Activated CD8-positive, alpha-beta memory T cell treated with anti-CD3 and anti-CD28 coated beads, Interleukin-2, amount 50 U/mL, for 24 hours (primary cell): ENCODE measurements around the gene SLC6A4.
"Not testable (repeated sequence)": the region's sequence is repeated elsewhere in the genome, so short reads cannot be mapped to it uniquely, and the experiment has no call there.

Experiments used
- DNase-seq: peaks from one replicate; pipeline ENCODE4 v3.0.0-alpha.2; 2020; ENCODE audit errors: extremely low read depth

Gene SLC6A4

DNA sequence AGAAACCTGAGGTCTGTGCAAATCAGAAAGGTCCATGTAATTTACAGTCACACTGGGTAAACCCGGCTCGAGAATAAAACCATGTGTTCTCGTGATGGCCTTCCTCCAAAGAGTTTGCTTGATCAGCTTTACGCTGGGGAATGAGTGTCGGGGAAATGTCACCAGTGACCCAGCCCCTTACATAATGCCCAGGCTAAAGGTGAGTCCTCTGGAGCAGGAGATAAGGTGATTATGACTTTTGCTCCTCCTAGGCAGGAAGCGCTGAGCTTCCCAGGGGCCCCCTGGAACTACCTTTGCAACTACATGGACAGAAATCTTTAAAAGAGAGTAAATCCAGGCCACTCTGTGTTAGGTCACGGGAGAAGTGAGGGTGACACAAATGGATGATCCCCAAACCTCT is 15.7 kb downstream of the SLC6A4 start:
- no peak for DNase-seq

DNA sequence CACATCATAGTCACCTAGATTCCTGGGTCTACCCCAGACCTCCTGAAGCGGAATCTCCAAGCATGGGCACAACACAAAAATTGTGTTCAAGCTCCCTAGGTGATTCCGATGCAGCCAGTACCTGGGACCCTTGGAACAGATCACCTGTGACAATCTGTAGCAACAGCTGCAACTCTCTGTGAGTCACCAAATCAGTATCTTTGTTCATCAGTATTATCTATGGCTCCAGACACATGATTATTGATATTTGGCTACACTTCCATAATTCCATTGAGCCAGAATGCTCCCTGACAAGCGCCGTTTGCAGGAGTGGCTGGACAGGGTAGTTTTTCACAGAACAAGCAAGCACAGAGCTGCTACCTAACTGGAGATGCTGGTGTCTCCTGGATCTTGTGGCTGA is 16.2 kb downstream of the SLC6A4 start:
- DNase-seq, result no peak

DNA sequence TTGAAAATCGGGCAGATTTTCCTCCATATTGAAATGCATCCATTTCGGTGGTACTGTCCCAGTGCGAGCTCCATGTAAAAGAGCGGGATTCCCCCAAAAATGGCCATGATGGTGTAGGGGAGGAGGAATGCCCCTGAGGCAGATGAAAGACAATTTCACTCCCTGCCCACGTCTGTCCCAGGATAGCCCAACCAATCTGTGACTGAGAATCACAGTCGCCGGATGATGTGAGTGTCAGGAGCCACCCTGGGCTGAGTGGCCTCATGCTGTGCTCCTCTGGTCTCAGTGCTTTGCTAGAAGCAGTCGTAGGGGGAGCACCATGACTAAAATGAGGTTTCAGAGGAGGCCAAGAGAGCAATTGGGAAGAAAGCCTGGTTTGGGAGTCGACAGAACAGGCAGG is 16.7 kb downstream of the SLC6A4 start:
- no peak for DNase-seq

DNA sequence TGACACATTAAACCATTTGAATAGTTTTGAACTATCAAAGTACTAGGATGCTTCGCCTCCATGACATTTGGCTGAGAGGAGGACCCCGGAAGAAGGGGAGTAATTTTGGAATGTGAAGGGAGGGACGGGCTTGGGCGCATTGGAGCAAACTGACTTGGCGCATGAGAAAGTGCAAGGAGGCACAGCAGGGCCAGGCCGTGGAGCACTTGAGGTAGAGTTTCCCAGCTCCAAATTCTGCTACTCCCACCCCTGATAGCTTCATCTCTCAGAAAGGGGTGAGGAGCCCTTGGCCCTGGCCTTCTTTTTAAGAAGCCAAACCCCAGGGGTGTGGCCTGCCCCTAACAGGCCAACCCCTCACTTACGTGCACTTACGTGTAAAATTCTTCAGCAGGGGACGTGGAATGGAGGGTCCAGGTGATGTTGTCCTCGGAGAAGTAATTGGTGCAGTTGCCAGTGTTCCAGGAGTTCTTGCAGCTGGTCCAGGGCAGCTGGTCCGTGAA is 17.7 kb downstream of the SLC6A4 start:
- no peak for DNase-seq

DNA sequence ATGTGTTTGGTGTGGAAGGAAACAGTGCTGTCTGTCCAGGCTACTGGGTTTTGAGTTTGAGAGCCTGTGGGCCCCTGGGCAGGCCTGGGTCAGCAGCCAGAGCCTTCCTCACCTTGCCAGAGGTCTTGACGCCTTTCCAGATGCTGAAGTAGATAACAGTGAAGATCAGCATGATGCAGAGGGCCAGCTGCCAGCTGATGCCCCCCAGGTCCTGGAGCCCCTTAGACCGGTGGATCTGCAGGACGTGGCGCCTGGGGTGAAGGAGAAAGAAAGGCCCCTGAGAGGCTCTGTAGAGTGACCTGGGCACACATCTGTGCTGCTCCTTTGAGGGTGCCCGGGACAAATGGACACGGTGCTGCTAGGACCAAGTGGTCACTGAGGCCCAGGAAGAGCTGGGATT is 18.4 kb downstream of the SLC6A4 start:
- no peak for DNase-seq

DNA sequence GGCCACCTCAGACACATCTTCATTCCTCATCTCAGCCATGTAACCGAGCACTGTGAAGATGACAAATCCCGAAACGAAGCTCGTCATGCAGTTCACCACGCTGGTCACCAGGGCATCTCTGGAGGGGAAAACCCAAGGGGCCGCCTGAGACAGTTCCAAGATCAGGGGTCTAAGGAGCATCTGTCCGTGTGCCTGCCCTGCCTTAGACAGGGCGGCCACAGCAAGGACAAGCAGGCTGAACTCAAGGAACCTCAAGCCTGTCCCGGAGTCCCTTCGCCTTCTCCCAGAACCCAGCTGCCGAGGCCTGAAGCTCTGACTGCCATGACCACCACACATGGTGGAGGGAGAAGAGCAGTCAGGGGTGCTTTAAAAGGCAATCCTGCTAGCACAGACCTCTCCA is 22.7 kb downstream of the SLC6A4 start:
- DNase-seq, result no peak

DNA sequence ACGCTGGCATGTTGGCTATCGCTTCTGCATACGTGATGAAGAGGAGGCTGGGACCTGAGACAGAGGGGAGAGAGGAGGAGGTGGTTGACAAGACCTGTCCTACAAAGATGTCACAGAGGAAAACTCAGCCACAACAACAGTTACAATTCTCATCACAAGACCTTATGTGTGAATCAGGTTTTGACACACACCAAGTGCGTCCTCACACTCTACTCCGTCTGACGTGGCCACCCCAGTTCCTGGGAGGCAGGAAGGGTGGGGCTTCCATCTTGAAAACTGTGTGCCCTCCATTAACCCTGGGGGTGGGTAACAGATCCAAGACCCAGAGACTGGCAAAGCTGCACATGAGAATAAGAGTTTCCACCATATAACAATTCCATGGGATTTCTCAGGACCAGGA is 24.1 kb downstream of the SLC6A4 start:
- no peak for DNase-seq

DNA sequence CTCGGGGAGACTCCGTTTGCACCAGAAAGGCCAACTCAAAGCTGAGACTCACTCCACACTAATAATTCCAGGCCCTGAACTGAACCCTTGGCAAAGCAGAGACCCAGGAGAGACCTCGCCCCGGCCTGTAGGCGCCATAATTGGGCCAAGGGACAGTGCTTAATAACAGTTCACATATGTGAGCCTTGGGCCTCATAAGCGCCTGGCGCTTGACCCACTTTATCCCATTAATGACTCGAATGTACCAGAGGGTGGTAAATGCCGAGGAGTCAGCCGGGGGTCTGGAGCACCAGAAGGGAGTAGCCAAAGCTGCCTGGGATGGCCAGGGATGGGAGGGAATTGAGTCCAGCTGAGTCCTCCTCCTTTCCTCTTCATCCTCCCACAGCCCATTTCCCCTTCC is 24.6 kb downstream of the SLC6A4 start:
- DNase-seq, result no peak

DNA sequence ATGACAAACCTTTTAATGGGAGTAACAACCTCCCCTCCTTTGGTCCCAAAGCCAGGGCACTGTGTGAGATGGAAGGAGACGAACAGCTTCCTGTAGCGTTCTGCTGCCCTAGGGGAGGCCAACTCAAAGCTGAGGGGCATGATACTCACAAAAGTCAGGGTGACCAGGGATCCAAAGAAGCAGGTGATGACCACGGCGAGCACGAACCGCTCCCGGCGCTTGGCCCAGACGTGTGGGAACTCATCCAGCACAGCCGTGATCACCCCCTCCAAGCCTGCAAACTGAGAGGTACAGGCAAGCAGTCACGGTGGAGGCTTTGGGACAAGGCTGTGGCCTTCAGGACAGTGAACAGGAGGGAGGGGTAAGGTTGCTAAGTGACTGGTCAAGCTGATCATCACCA is 25.1 kb downstream of the SLC6A4 start:
- DNase-seq, result no peak

DNA sequence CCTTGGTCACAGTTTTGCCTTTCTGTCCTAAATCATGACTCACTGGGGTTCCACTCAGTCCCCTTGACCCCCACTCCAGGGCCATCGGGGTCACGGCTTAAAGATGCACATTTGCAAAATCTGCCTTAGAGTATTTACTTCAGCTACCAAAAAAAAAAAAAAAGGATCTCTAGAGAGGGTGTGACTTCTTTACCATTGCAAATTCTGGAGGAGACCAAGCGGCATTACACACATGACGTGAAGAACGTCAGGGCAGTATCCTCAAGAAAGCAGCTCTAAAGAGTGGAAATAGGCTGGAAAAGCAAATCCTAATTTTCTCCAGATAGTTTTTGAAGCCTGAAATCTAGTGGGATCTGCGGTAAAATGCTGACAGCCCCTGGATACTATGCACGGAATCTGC is 25.6 kb downstream of the SLC6A4 start:
- no peak for DNase-seq

DNA sequence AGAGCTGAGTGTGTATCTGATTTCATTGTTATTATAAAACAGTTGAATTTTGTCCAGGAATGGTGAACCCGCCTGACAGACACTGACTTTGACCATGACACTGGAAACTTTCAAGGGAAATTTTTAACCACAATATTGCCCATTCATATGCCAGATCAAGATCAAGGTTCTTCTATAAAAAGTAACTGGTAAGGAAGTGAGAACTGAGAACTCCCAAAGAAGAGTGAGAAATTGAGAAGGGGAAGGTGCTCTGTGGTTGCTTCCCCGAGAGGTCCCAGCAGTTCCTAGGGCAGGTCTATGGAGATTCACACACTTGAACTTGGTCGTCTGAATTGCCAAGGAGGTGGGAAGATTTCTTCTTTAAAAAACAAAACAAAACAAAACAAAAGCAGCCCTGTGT is 27.3 kb downstream of the SLC6A4 start:
- no peak for DNase-seq

DNA sequence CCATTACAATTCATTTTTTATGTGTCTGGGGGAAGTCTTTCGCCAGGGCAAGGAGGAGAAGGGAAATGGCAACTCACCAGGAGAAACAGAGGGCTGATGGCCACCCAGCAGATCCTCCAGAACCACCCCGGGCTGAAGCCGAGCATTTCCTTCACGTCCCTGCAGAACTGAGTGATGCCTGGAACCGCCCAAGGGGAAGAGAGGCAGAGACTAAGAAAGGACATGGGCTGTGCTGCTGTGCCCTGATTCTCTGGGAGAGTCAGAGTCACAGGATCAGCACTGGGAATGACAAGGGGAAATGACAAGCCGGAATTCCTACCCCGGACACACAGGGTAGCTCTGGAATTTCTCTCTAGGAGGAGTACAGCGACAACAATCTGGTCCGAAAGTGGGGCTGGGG is 27.8 kb downstream of the SLC6A4 start:
- no peak for DNase-seq

DNA sequence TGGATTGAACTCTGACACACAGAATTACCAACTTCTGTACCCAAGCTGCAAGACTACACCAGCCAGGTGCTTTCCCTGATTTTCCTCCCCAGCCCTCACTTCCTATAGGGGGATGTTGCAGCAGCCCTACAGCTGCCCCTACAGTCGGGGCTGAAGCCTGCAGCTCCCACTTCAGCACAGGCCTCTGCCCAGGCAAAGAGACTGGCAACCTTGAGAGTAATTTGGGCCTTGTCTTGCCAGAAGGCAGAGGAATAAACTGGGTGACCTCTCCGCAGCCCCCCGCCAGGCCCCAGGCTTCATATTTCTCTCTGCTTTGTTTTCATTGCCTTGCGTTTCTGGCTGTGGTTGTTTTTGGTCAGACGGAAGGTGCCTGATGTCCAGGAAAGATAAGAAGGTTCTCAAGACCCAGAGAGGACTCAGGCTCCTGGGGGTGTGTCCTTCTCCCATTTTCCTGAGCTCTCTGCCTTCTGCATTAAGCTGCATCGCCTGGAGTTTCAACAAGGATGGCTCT is 32.0 kb downstream of the SLC6A4 start:
- no peak for DNase-seq

DNA sequence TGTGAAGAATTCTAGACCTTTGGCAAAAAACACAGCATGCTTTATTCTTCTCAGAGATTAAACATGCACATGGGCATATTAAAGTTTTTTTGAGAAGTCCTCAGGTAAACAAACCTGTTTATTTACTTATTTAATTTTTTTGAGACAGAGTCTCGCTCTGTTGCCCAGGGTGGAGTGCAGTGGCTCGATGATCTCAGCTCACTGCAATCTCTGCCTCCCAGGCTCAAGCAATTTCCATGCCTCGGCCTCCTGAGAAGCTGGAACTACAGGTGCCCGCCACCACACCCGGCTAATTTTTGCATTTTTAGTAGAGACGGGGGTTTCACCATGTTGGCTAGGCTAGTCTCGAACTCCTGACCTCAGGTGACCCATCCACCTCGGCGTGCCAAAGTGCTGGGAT is 34.8 kb downstream of the SLC6A4 start:
- not testable (repeated sequence) for DNase-seq

DNA sequence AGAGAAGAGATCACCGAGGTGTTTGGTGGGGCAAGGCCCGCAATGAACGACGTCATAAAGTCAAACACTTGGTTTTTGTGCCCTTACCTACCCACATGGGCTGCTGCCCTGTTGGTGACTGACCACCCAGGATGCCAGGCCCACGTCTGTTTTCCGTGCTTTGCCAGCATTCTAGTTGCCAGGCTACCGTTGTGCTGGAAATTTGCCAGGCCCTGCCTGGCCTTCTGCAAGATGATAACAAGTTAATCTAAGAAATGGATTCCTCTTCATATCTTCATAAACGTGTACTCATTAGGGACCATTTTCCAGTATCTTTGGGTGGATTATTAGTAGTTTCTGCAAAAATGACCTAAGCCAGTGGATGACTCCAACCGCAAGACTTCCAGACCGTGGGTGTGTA is 35.4 kb downstream of the SLC6A4 start:
- DNase-seq, result no peak

DNA sequence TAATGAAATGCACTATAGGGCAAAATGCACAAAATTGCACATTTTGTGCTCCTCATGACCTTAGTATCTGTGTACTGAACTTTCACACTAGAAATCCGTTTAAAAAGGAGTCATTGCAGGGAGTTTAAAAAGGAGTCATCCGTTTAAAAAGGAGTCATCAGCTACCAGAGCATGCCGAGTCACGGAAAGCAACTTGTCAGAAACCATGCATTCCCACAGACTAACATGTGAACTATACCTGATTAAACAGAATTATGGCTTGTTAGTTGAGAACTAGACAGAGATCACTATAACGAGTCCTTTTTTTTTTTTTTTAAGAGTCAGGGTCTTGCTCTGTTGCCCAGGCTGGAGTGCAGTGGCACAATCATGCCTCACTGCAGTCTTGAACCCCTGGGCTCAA is 35.9 kb downstream of the SLC6A4 start:
- no peak for DNase-seq

DNA sequence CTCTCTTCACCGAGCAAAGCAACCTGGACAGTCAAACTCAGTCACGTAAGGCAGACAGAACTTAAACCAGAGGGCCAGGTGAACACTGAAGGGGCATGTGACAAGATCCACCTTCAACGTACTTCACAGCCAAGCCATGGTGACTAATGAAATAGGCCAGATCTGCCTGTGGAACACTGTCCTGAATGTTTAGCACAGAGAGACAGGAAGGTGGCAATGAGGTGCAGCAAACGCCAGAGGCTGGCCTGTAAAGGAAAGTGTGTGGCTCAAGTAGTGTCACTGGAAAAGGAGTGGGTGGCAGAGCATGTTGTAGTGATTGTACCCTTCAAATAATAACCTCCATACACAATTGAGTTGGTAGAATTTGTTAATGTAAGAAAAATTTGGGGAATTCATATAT is 38.1 kb downstream of the SLC6A4 start:
- no peak for DNase-seq

DNA sequence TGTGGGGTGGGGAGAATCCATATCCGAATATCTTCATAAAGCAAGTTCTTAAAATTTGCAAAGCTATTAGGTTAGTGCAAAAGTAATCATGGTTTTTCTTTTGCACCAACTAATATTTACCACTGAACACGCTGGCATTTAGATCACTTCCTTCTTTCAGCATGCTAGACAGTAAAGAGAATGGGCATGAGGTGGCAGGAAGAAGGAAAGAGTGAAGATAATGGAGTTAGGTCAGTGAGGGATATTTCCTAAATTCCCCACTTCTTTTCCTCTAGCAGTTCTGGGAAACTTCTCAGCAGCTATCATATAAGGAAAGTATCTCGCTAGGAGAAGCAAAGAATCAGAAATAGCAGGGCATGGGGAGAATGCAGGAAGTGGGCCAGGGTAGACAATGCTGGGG is 39.0 kb downstream of the SLC6A4 start:
- no peak for DNase-seq

DNA sequence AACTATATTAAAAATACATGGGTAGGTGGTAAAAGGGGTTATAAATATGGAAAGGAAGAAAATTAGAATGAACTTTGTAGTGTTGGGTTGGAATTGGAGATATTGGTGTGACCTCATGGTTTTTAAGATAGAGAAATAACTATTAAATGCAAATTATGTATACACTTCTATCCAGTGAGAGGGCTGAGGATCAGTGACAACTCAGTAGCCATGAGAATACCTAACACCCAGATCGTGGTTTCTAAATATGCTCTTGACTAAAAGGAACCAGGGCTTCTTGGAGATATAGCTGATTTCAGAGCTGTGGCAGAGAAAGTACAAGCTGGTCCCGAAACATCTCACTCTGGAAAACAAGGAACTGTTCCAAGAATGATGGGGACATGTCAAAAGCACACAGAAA is 44.4 kb downstream of the SLC6A4 start:
- DNase-seq, result no peak

DNA sequence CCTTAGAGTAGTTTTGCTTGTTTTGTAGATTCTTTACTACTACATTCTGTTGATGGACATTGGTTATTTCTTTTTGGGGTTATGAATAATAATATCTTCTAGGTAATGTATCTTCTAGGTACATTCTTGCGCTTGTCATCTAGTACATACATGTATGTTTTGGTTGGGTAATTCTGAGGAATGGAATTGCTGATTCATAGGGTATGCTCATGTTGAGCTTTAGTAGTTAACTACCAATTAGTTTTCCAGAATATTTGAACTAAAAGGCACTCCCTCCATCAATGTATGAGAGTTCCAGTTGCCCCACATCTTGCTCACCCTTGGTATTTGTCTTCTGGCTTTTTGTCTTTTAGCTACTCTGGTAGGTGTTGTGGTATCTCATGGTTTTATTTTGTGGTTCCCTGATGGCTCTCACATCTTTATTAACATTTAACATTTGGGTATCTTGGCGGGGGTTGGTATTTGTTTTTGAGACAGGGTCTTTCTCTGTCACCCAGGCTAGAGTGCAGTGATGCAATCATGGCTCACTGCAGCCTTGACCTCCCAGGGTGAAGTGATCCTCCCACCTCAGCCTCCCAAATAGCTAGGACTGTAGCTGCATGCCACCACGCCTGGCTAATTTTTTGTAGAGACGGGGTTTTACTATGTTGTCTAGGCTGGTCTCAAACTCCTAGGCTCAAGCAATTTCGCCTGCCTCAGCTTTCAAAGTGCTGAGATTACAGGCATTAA is 47.1 kb downstream of the SLC6A4 start:
- no peak for DNase-seq

DNA sequence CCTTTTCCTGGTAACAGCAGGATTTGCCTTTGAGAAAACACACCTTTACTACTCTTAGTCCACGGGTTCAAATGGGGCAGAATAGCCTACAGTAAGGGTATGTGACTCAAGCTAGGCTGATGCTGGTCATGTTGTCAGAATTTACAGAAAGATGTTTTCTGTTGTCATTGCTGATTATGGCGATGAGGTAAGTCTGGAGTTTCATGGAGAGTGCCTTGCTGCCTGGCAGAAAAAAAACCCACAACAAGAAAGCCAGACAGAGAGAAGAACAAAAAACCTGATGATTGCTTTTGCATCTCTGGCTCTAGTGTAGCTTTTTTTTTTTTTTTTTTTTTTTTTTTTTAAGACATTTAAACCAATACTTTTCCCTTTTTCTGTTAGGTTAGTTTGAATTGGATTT is 47.9 kb downstream of the SLC6A4 start:
- no peak for DNase-seq

DNA sequence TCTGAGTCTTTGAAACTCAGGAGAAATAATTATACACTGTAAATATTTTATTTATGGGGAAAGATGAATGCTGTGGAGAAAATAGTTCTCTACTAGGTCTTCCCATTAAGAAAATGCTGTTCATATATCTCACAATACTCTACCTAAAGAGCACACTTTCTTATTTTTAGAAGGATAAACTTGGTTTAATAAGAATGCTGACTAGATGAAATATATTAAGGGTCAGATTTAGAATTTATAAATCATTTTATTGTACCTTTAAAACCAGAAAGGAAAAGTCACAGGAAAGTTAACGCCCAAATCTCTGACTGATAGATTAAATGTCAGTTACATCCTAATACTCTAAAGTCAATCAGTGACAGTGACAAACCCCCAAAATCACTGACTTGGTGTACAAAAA is 48.7 kb downstream of the SLC6A4 start:
- no peak for DNase-seq

DNA sequence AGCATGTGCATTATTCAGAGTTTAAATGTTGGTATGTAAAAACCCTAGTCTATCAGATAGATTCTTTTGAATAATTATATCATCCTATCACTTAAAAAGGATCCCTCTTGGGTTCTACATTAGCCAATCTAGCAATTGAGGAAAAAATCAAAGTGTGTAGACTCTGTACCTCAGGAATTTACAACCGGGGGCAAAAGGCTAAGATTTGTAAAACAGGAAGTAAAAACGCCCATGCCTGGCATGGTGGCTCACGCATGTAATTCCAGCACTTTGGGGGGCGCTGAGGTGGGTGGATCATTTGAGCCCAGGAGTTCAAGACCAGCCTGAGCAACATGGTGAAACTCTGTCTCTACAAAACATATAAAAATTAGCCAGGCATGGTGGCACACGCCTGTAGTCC is 58.6 kb downstream of the SLC6A4 start:
- DNase-seq, result no peak

DNA sequence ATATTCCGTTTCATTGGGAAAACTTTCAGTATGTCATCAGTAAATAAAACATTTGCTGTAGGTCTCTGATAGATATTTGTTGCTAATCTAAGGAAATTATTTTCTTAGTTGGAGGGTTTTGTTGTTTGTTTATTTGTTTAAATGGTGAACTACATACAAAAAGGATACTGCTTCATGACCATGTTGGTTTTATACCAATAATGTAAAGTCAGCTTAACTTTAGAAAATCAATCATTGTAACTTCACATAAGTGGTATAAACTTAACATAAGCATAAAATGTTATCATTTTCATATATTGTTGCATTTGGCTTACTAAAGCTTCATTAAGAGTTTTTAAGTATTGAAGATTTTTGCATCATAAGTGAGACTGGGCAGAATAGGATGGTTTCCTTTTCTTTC is 60.9 kb downstream of the SLC6A4 start:
- no peak for DNase-seq
